ENCODE results near the gene MIF4GD. TPM values are rescaled to one million over a fixed set of nuclear protein-coding genes. Genes with fewer than 3 reads are reported as not detected.

The MIF4GD gene
- total RNA-seq, 1 experiment from 2014 or later, result 26.1 TPM

DNA sequence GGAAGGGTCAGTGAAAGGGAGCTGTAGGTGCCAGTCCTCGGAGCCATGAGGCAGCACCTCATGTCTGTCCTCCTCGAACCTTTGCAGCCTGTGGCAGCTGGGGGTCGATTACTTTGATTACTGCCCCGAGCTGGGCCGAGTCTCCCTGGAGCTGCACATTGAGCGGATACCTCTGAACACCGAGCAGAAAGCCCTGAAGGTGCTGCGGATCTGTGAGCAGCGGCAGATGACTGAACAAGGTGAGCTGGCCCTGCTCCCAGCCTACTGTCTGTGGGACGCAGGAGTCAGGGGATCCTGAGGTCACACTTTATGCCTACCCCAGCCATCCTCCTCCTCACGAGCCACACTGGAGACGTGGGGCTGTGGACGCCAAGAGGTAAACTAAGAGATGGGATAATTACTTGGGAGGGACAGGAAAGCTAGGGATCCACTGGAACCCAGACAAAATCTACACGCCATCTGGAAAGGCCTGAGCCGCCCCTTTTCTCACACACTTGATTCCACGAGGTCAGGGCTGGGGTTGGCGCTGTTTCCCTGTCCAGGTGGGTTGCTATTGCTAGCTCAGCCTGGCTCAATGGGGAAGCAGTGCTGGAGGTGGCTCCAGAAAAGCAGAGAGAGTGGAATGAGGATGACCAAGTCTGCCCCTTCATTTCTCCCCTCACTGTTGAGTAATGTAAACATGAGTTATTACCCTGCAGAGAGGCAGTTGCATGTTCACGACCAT, 39.1 kb downstream of the MIF4GD start:
- H2BK12ac ChIP-seq (ENCODE audit: insufficient read length, low read depth, low read length), result no peak overlapping the region
- no peak overlapping the region for H3K4me2 ChIP-seq (ENCODE audit: insufficient read depth, insufficient read length, low read length)
- H4K5ac ChIP-seq (ENCODE audit: insufficient read length, low read depth, low read length), result no peak overlapping the region
- H3K23ac ChIP-seq (ENCODE audit: insufficient read length, low read depth, low read length), result no peak overlapping the region
- no peaks in the 10 kb centered on the region for H3K79me1 ChIP-seq (ENCODE audit: insufficient read depth, low read depth, low read length, poor library complexity, severe bottlenecking)
- H2BK20ac ChIP-seq (ENCODE audit: low read depth, low read length, poor library complexity, severe bottlenecking), result no peak overlapping the region
- no peak overlapping the region for H4K91ac ChIP-seq (ENCODE audit: insufficient read length, low read depth, low read length)
- no peak overlapping the region for H3K9ac ChIP-seq (ENCODE audit: extremely low read depth, insufficient read length, low read length)
- no peak overlapping the region for H2BK5ac ChIP-seq (ENCODE audit: insufficient read length, low read length)
- no peak overlapping the region for H2AK5ac ChIP-seq (ENCODE audit: insufficient read length, low read length)
- H3K4me1 Mint-ChIP-seq, result no peaks in the 10 kb centered on the region
- H3K4me1 ChIP-seq (ENCODE audit: insufficient read depth, low read length), result no peaks in the 10 kb centered on the region
- no peak overlapping the region for H3K14ac ChIP-seq (ENCODE audit: insufficient read depth, low read length)
- H3K27me3 ChIP-seq (ENCODE audit: insufficient read depth, low read length), result no peaks in the 10 kb centered on the region
- no peak overlapping the region for H3K18ac ChIP-seq (ENCODE audit: insufficient read length, low read depth, low read length)
- H3K9me3 Mint-ChIP-seq, result no peaks in the 10 kb centered on the region
- H3K56ac ChIP-seq (ENCODE audit: insufficient read length, low read depth, low read length), result no peak overlapping the region
- no peak overlapping the region for H3T11ph ChIP-seq (ENCODE audit: low read length)
- H3K27ac ChIP-seq (ENCODE audit: insufficient read length, low read depth, low read length), result no peak overlapping the region
- H3K27me3 Mint-ChIP-seq (ENCODE audit: low read depth), result no peaks in the 10 kb centered on the region
- no peak overlapping the region for H2BK120ac ChIP-seq (ENCODE audit: low read depth, low read length, poor library complexity, severe bottlenecking)
- no peak overlapping the region for H3K4me3 Mint-ChIP-seq
- H4K20me1 ChIP-seq (ENCODE audit: control insufficient read depth, insufficient read depth, insufficient read length), result no peaks in the 10 kb centered on the region
- no peak overlapping the region for H2BK15ac ChIP-seq (ENCODE audit: low read depth, low read length)
- DNase-seq, result no peak
- no peaks in the 10 kb centered on the region for H3K9me3 ChIP-seq (ENCODE audit: control insufficient read depth, low read depth, low read length)
- H3K27ac Mint-ChIP-seq, result no peak overlapping the region
- WGBS (ENCODE audit: extremely low coverage, insufficient read length, low lambda C conversion rate), result no CpG with 5 or more reads among the region's 18 CpGs
- TF ChIP-seq, protein P1, sequence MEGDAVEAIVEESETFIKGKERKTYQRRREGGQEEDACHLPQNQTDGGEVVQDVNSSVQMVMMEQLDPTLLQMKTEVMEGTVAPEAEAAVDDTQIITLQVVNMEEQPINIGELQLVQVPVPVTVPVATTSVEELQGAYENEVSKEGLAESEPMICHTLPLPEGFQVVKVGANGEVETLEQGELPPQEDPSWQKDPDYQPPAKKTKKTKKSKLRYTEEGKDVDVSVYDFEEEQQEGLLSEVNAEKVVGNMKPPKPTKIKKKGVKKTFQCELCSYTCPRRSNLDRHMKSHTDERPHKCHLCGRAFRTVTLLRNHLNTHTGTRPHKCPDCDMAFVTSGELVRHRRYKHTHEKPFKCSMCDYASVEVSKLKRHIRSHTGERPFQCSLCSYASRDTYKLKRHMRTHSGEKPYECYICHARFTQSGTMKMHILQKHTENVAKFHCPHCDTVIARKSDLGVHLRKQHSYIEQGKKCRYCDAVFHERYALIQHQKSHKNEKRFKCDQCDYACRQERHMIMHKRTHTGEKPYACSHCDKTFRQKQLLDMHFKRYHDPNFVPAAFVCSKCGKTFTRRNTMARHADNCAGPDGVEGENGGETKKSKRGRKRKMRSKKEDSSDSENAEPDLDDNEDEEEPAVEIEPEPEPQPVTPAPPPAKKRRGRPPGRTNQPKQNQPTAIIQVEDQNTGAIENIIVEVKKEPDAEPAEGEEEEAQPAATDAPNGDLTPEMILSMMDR (conservative IDR thresholded peaks at IDR 0.05), result no peak
- no peak overlapping the region for H4K8ac ChIP-seq (replicated peaks; ENCODE audit: insufficient read length, low read depth, low read length)
- no peaks in the 10 kb centered on the region for H3K79me2 ChIP-seq (ENCODE audit: insufficient read depth, low read length)
- H3K23me2 ChIP-seq (ENCODE audit: insufficient read length, low read depth, low read length, poor library complexity, severe bottlenecking), result no peaks in the 10 kb centered on the region
- no peak overlapping the region for H2AFZ ChIP-seq (ENCODE audit: low read length)
- H3K36me3 Mint-ChIP-seq (ENCODE audit: insufficient read depth in 1 of 3, low read depth in 3 of 3), result peaks cover 32 to 93% (median 81%) of the 10 kb centered on the region in 3 experiments
- H3K4ac ChIP-seq (ENCODE audit: low read depth, low read length), result no peak overlapping the region

All from H9 (cell line).